Natural killer cell treated with Interleukin-12 subunit alpha and Interleukin-12 subunit beta and Interleukin-15 and Interleukin-18, amount 100 ng/mL, for 72 hours (primary cell): ENCODE results near the gene STX2. TPM values are rescaled to one million over a fixed set of nuclear protein-coding genes. Genes with fewer than 3 reads are reported as not detected.
"Not testable (repeated sequence)": the region's sequence is repeated elsewhere in the genome, so short reads cannot be mapped to it uniquely, and the experiment has no call there.

Source experiments
- ATAC-seq, 2 donors: fragments of 150-1000 bp; cut with Tn5 transposase in 1 of 2; sonication (Bioruptor Pico), chemical (Tn5 transposase) in 1 of 2; 2 replicates each; pipeline ENCODE4 v1.10.0; 2021
- DNase-seq: peaks from one replicate; pipeline ENCODE4 v3.0.0; 2022; ENCODE audit warnings: low spot score
- H3K27ac Mint-ChIP-seq, 2 donors: 1 replicate in 1 of 2; 2 replicates in 1 of 2; pipeline ENCODE4 v1.8.0; 2022; ENCODE audit warnings: mixed read lengths in 2 of 2, mild to moderate bottlenecking in 1 of 2, moderate library complexity in 1 of 2
- H3K27me3 Mint-ChIP-seq, 2 donors: 1 replicate in 1 of 2; 2 replicates in 1 of 2; pipeline ENCODE4 v1.8.0; 2022; ENCODE audit warnings: mixed read lengths in 2 of 2
- H3K36me3 Mint-ChIP-seq: one replicate; pipeline ENCODE4 v1.8.0; 2022; ENCODE audit warnings: mixed read lengths
- H3K4me1 Mint-ChIP-seq, 2 donors: 1 replicate in 1 of 2; 2 replicates in 1 of 2; pipeline ENCODE4 v1.8.0; 2022; ENCODE audit warnings: low read depth in 2 of 2, mixed read lengths in 2 of 2, mild to moderate bottlenecking in 1 of 2
- H3K4me3 Mint-ChIP-seq: one replicate; pipeline ENCODE4 v1.8.0; 2022; ENCODE audit warnings: mixed read lengths
- H3K9me3 Mint-ChIP-seq: 2 replicates; pipeline ENCODE4 v1.8.0; 2022; ENCODE audit warnings: mixed read lengths
- total RNA-seq, 2 donors: library from RNA; stranded (reverse); gene quantifications; one replicate each; pipeline ENCODE4 v1.2.3, GENCODE V29; 2022

STX2 gene
- total RNA-seq, 2 donors from 2014 or later: 9.0 to 16.4 TPM

DNA sequence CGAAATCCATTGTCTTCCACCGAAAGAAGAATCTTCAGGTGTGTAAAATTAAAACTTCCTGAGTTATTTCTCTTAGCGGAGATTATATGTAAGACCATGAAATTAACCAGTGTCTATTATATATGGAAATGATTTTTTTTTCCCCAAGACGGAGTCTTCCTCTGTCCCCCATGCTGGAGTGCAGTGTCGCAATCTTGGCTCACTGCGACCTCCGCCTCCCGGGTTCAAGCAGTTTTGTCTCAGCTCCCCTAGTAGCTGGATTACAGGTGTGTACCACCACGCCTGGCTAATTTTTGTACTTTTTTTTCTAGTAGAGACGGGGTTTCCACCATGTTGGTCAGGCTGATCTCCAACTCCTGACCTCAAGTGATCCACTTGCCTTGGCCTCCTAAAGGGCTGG lies 35.6 kb upstream of the STX2 start:
- Mint-ChIP-seq H3K4me1 (peaks cover 42 to 64% of the 10 kb centered on the region in 2 donors), H3K27ac (peak overlapping the region; percentile 60 to 91), H3K27me3 (no peaks in the 10 kb centered on the region), H3K4me3 (peak overlapping the region; percentile 94), H3K36me3 (peaks cover 48% of the 10 kb centered on the region), H3K9me3 (no peaks in the 10 kb centered on the region)
- ATAC-seq (no peak), DNase-seq (no peak)

GRCh38 chr12:130873825-130874224 lies 34.8 kb upstream of the STX2 start:
- no peaks in the 10 kb centered on the region for H3K27me3 Mint-ChIP-seq
- peaks cover 48% of the 10 kb centered on the region for H3K36me3 Mint-ChIP-seq
- peak overlapping the region; percentile 94 for H3K4me3 Mint-ChIP-seq
- no peak for ATAC-seq
- no peaks in the 10 kb centered on the region for H3K9me3 Mint-ChIP-seq
- peaks cover 33 to 55% of the 10 kb centered on the region in 2 donors for H3K4me1 Mint-ChIP-seq
- DNase-seq: no peak
- H3K27ac Mint-ChIP-seq: peak overlapping the region; percentile 60 to 91

DNA sequence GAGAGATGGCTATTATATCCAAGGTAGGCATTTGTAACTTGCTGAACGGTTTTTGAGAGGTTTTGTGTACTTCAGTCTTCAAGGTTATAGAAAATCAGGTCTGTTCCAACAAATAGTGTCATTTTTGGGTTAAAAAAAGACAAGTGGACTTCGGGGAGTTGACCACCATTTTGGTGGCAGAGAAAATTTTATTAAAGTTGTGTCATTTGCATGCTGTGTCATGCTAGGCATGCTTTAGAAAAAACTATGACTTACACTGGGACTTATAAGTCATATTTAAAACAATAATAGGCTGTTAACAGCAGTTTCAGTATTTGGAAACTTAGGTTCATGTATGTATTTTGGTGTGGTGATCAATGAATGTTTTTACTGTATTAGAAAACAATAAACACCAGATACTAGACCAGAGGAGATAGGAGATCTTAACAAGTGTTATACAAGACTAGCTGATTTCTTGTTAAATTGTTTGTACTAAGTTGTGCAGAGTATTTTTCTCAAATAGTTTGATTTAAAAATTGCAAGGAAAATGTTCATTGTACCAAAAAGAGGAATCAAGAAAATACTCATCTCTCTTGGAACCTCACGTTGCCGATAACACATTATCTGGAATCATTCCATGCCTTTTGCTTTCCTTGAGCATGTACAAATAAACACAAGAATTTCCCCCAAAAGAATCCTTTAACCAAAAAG lies 34.2 kb upstream of the STX2 start:
- H3K4me1 Mint-ChIP-seq: peaks cover 33 to 55% of the 10 kb centered on the region in 2 donors

DNA sequence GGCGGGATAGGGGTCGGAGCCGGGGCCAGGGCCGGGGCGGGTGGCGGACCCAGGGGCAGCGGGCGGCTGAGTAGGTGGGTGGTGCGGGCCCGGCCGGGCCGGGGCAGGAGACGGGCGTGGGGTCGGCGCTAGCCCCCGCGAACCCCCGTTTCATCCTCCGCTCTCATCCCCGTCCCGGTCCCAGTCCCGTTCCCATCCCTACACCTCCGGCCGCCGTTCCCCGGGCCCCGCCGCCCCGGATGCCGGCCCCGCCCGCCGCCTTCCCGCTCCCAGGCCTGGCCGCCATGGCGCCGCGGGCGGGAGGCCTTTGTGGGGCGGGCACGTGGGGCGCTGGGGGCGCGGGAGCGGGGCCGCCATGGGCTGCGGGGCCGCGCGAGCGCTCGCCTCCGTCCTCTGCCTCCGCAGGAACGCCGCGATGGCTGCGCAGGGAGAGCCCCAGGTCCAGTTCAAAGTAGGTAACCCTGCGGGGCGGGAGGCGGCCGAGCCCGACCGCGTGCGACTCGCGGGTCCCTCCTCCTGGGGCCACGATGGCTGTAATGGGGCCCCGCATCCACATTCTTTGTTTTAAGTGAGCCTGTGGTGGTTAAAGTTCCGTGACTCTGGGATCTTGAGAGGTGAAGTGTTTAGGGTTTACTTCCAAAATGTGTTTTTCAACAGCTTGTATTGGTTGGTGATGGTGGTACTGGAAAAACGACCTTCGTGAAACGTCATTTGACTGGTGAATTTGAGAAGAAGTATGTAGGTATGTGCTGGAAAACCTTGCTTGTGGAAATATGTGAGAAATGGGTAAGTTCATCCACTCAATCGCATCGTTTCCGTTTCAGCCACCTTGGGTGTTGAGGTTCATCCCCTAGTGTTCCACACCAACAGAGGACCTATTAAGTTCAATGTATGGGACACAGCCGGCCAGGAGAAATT lies 33.4 kb upstream of the STX2 start:
- H3K9me3 Mint-ChIP-seq: no peaks in the 10 kb centered on the region
- H3K36me3 Mint-ChIP-seq: peaks cover 43% of the 10 kb centered on the region
- H3K27me3 Mint-ChIP-seq: no peaks in the 10 kb centered on the region
- DNase-seq (peak; percentile 67), ATAC-seq (peak; percentile 56 to 71)
- peak overlapping the region; percentile 94 for H3K4me3 Mint-ChIP-seq
- peak overlapping the region; percentile 88 to 91 for H3K27ac Mint-ChIP-seq
- peaks cover 30 to 50% of the 10 kb centered on the region in 2 donors for H3K4me1 Mint-ChIP-seq

More for the DNA sequence above, 34.2 kb upstream of the STX2 start:
- H3K9me3 Mint-ChIP-seq: no peaks in the 10 kb centered on the region
- ATAC-seq (no peak), DNase-seq (no peak)
- peaks cover 48% of the 10 kb centered on the region for H3K36me3 Mint-ChIP-seq
- H3K27me3 Mint-ChIP-seq: no peaks in the 10 kb centered on the region
- peak overlapping the region; percentile 94 for H3K4me3 Mint-ChIP-seq
- H3K27ac Mint-ChIP-seq: peak overlapping the region; percentile 88 to 91

- ATAC-seq: peak; percentile 92 to 93
- no peaks in the 10 kb centered on the region for H3K9me3 Mint-ChIP-seq
- peak; percentile 93 for DNase-seq
- peaks cover 34% of the 10 kb centered on the region for H3K36me3 Mint-ChIP-seq
- peaks cover 26 to 41% of the 10 kb centered on the region in 2 donors for H3K4me1 Mint-ChIP-seq
- H3K4me3 Mint-ChIP-seq: peak within 1 kb of the TSS; percentile 94
- H3K27ac Mint-ChIP-seq: peak within 1 kb of the TSS; percentile 88 to 91
- no peaks in the 10 kb centered on the region for H3K27me3 Mint-ChIP-seq
Measured at GRCh38 chr12:130871286-130872178, 32.5 kb upstream of the STX2 start, which contains the start of gene RAN. RAN (plus strand) TSS chr12:130872066; CDS start chr12:130872594, 528 bp downstream.

- ATAC-seq (peak; percentile 69 to 75), DNase-seq (peak; percentile 86)
- no peaks in the 10 kb centered on the region for H3K9me3 Mint-ChIP-seq
- peaks cover 25% of the 10 kb centered on the region for H3K36me3 Mint-ChIP-seq
- H3K4me3 Mint-ChIP-seq: peak overlapping the region; percentile 81
- peak overlapping the region; percentile 82 for H3K27ac Mint-ChIP-seq
- peaks cover 24 to 35% of the 10 kb centered on the region in 2 donors for H3K4me1 Mint-ChIP-seq
- peaks cover 0 to 3% of the 10 kb centered on the region in 2 donors for H3K27me3 Mint-ChIP-seq
Measured at GRCh38 chr12:130870442-130871285, 31.6 kb upstream of the STX2 start.

DNA sequence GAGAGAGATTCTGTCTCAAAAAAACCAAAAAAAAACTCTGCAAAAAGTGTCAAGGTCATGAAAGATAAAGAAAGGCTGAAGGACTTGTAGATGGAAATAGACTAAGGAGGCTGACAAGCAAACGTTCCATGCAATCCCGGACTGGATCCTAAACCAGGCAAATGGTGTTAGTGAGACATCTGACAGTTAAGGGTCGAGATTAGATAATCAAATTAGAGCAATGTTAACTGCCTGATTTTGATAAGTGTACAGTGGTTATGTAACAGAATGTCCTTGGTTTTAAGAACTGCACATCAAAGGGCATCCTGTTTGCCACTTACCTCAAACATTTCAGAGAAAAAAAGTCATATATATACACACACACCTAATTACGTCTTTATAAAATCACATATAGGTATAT lies 29.4 kb upstream of the STX2 start:
- no peak overlapping the region for H3K4me3 Mint-ChIP-seq
- H3K36me3 Mint-ChIP-seq: peaks cover 10% of the 10 kb centered on the region
- DNase-seq (no peak), ATAC-seq (no peak)
- no peaks in the 10 kb centered on the region for H3K9me3 Mint-ChIP-seq
- peaks cover 0 to 3% of the 10 kb centered on the region in 2 donors for H3K27me3 Mint-ChIP-seq
- no peak overlapping the region for H3K27ac Mint-ChIP-seq
- peaks cover 14 to 16% of the 10 kb centered on the region in 2 donors for H3K4me1 Mint-ChIP-seq

DNA sequence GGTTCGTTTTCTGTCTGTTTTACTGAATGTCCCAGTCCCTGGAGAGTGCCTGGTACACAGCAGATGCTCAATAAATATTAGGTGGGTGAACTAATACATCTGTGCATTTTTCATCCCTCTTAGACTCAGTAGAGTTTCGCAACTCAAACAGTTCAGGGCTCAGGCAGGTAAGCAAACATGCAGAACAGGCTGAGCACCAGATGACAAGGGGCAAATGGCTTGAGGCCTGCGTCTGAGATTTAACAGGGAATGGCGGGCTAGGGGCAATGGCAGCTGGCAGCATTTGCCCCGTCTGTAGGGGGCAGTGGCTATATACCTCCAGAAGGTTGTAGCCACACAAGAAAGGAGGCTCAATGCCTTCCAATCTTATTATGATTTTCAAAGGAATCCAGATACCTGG lies 24.2 kb upstream of the STX2 start:
- no peaks in the 10 kb centered on the region for H3K9me3 Mint-ChIP-seq
- no peaks in the 10 kb centered on the region for H3K36me3 Mint-ChIP-seq
- peaks cover 0 to 3% of the 10 kb centered on the region in 2 donors for H3K27me3 Mint-ChIP-seq
- no peak overlapping the region for H3K27ac Mint-ChIP-seq
- ATAC-seq (no peak), DNase-seq (no peak)
- no peak overlapping the region for H3K4me3 Mint-ChIP-seq
- H3K4me1 Mint-ChIP-seq: no peaks in the 10 kb centered on the region

DNA sequence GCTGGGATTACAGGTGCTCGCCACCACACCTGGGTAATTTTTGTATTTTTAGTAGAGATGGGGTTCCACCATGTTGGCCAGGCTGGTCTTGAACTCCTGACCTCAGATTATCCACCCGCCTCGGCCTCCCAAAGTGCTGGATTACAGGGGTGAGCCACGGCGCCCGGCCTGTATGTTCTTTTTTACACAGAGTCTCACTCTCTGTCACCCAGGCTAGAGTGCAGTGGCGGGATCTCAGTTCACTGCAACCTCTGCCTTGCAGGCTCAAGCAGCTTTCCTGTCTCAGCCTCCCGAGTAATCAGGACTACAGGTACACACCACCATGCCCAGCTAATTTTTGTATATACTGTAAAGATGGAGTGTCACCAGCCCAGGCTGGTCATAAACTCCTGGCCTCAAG lies 23.7 kb upstream of the STX2 start:
- not testable (repeated sequence) for ATAC-seq, H3K9me3 Mint-ChIP-seq, H3K27ac Mint-ChIP-seq, H3K36me3 Mint-ChIP-seq, DNase-seq, H3K4me1 Mint-ChIP-seq, H3K27me3 Mint-ChIP-seq, H3K4me3 Mint-ChIP-seq

DNA sequence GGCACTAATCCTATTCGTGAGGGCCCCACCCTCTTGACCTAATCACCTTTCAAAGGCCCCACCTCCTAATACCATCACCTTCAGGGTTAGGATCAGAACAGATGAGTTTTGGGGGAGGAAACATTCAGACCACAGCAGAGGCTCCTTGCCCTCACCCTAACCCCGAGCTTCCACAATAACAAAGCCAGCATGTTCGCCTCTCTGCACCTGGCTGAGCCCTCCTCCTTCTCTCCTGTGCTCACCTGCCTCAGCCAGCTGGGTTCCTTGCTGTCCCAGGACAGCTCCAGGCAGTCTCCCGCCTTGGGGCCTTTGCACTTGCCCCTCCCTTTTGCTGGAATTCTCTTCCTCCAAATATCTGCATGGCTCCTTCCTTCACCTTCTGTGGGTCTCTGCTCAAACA lies 23.1 kb upstream of the STX2 start:
- ATAC-seq: no peak
- DNase-seq: no peak
- Mint-ChIP-seq H3K36me3 (no peaks in the 10 kb centered on the region), H3K27me3 (peaks cover 2 to 4% of the 10 kb centered on the region in 2 donors), H3K4me1 (no peaks in the 10 kb centered on the region), H3K27ac (no peak overlapping the region), H3K9me3 (no peaks in the 10 kb centered on the region), H3K4me3 (no peak overlapping the region)

GRCh38 chr12:130860311-130860710 lies 21.3 kb upstream of the STX2 start:
- Mint-ChIP-seq H3K4me1 (no peaks in the 10 kb centered on the region), H3K27me3 (peaks cover 8% of the 10 kb centered on the region in 2 donors), H3K36me3 (no peaks in the 10 kb centered on the region), H3K4me3 (no peak overlapping the region), H3K27ac (no peak overlapping the region), H3K9me3 (no peaks in the 10 kb centered on the region)
- ATAC-seq (no peak), DNase-seq (no peak)

- no peak for DNase-seq
- Mint-ChIP-seq H3K36me3 (no peaks in the 10 kb centered on the region), H3K27ac (no peak overlapping the region), H3K9me3 (no peaks in the 10 kb centered on the region), H3K4me3 (no peak overlapping the region), H3K27me3 (peaks cover 8 to 9% of the 10 kb centered on the region in 2 donors), H3K4me1 (no peaks in the 10 kb centered on the region)
- ATAC-seq: no peak
Measured at GRCh38 chr12:130859161-130859560, 20.1 kb upstream of the STX2 start.
